Breast epithelium (tissue), 4 donors: Measurements from ENCODE around the gene OXT. TPM values are rescaled to one million over a fixed set of nuclear protein-coding genes. Genes with fewer than 3 reads are reported as not detected.

Source experiments
- DNase-seq, 2 donors: peaks; one replicate each; pipeline ENCODE4 v3.0.0-alpha.2; 2019; ENCODE audit warnings: low spot score in 2 of 2
- H3K27ac ChIP-seq, 2 donors: fragments of 200-600 bp; sonication (generic) in 1 of 2; one replicate each; pipeline ENCODE4 v1.5.1; 2016 to 2019; ENCODE audit warnings: mild to moderate bottlenecking in 1 of 2
- H3K27me3 ChIP-seq, 2 donors: fragments of 200-600 bp; sonication (generic) in 1 of 2; one replicate each; pipeline versions ENCODE4 v1.5.1 to v1.6.0; 2017 to 2019; ENCODE audit warnings: control low read depth in 1 of 2, mild to moderate bottlenecking in 1 of 2
- H3K36me3 ChIP-seq: fragments of 200-600 bp; one replicate; pipeline ENCODE4 v1.5.1; 2019
- H3K4me1 ChIP-seq, 2 donors: fragments of 200-600 bp; sonication (generic); one replicate each; pipeline ENCODE4 v1.5.1; 2016 to 2019; ENCODE audit warnings: control low read depth in 1 of 2
- H3K4me3 ChIP-seq, 3 donors: fragments of 200-600 bp; sonication (generic); 1 replicate in 2 of 3; 2 replicates in 1 of 3; pipeline ENCODE4 v1.5.1; 2016 to 2019; ENCODE audit warnings: mild to moderate bottlenecking in 3 of 3, moderate library complexity in 2 of 3
- H3K9me3 ChIP-seq, 2 donors: fragments of 200-600 bp; sonication (generic) in 1 of 2; one replicate each; pipeline ENCODE4 v1.5.1; 2016 to 2019; ENCODE audit warnings: control low read depth in 1 of 2
- CTCF ChIP-seq, 3 donors: fragments of 450-650 bp; IDR thresholded peaks; one replicate each; pipeline ENCODE4 v1.5.1; 2016 to 2017; ENCODE audit warnings: antibody characterized with exemption in 3 of 3, mild to moderate bottlenecking in 3 of 3, moderate library complexity in 3 of 3
- POLR2A ChIP-seq: fragments of 450-650 bp; IDR thresholded peaks from one replicate; pipeline ENCODE4 v1.6.1; 2016; ENCODE audit warnings: antibody characterized with exemption, mild to moderate bottlenecking, moderate library complexity
- POLR2AphosphoS5 ChIP-seq, 3 donors: sonication (generic); formaldehyde crosslinking; IDR thresholded peaks; one replicate each; pipeline ENCODE4 v1.6.1; 2017; ENCODE audit warnings: antibody characterized with exemption in 3 of 3
- intact Hi-C: fragments of 100-400 bp; cut with DNase I; formaldehyde crosslinking; loops from one replicate; pipeline ENCODE4 v1.15.1; 2023; ENCODE audit warnings: low total_unique reads
- total RNA-seq, 3 donors: library from RNA; depleted of rRNA; stranded (reverse); fragments of >200 nt; gene quantifications; one replicate each; pipeline ENCODE4 v1.1.0, GENCODE V29; 2016

Gene OXT
- total RNA-seq, 3 donors from 2014 or later = 4.5 TPM; not detected in 2

- DNase-seq = no peak
- intact Hi-C loops = no loop called here
- Histone ChIP-seq H3K27me3 (no peaks in the 10 kb centered on the region), H3K27ac (no peak overlapping the region), H3K4me1 (no peaks in the 10 kb centered on the region), H3K36me3 (peaks cover 6% of the 10 kb centered on the region), H3K4me3 (no peak overlapping the region), H3K9me3 (no peaks in the 10 kb centered on the region)
- TF ChIP-seq CTCF (IDR thresholded peaks at IDR 0.05) (no peak), POLR2A (no peak), POLR2AphosphoS5 (IDR thresholded peaks at IDR 0.05) (no peak)
These were observed 38.8 kb upstream of the OXT start for GRCh38 chr20:3032624-3033023.

GRCh38 chr20:3037654-3038053 lies 33.8 kb upstream of the OXT start:
- Histone ChIP-seq H3K27me3 (no peaks in the 10 kb centered on the region), H3K36me3 (peaks cover 6% of the 10 kb centered on the region), H3K4me1 (no peaks in the 10 kb centered on the region), H3K9me3 (no peaks in the 10 kb centered on the region), H3K4me3 (no peak overlapping the region), H3K27ac (no peak overlapping the region)
- no peak for TF ChIP-seq POLR2A
- no peak for DNase-seq
- intact Hi-C loops = loop anchor here (2.0 kb wide), 1 partner anchor 29 kb away; no protein-coding TSS in a partner anchor

- H3K27ac ChIP-seq = no peak overlapping the region
- TF ChIP-seq CTCF (IDR thresholded peaks at IDR 0.05) (no peak), POLR2A (no peak), POLR2AphosphoS5 (IDR thresholded peaks at IDR 0.05) (no peak)
- no peaks in the 10 kb centered on the region for H3K27me3 ChIP-seq
- H3K4me3 ChIP-seq = no peak overlapping the region
- intact Hi-C loops = no loop called here
- no peak for DNase-seq
- no peaks in the 10 kb centered on the region for H3K4me1 ChIP-seq
- H3K9me3 ChIP-seq = no peaks in the 10 kb centered on the region
- peaks cover 6% of the 10 kb centered on the region for H3K36me3 ChIP-seq
These were observed 33.0 kb upstream of the OXT start for GRCh38 chr20:3038454-3038853.

GRCh38 chr20:3039426-3039825 lies 32.0 kb upstream of the OXT start:
- no peaks in the 10 kb centered on the region for H3K4me1 ChIP-seq
- TF ChIP-seq POLR2A (no peak), CTCF (IDR thresholded peaks at IDR 0.05) (no peak), POLR2AphosphoS5 (IDR thresholded peaks at IDR 0.05) (no peak)
- no peaks in the 10 kb centered on the region for H3K27me3 ChIP-seq
- H3K9me3 ChIP-seq = no peaks in the 10 kb centered on the region
- DNase-seq = no peak
- peaks cover 6% of the 10 kb centered on the region for H3K36me3 ChIP-seq
- intact Hi-C loops = no loop called here
- H3K4me3 ChIP-seq = no peak overlapping the region
- no peak overlapping the region for H3K27ac ChIP-seq

GRCh38 chr20:3040086-3040485 lies 31.3 kb upstream of the OXT start:
- Histone ChIP-seq H3K9me3 (no peaks in the 10 kb centered on the region), H3K36me3 (peaks cover 6% of the 10 kb centered on the region), H3K4me3 (no peak overlapping the region), H3K27ac (no peak overlapping the region), H3K4me1 (no peaks in the 10 kb centered on the region), H3K27me3 (no peaks in the 10 kb centered on the region)
- no peak for DNase-seq
- TF ChIP-seq CTCF (IDR thresholded peaks at IDR 0.05) (no peak), POLR2A (no peak), POLR2AphosphoS5 (IDR thresholded peaks at IDR 0.05) (no peak)
- intact Hi-C loops = no loop called here

GRCh38 chr20:3041854-3042409 lies 29.5 kb upstream of the OXT start:
- TF ChIP-seq POLR2AphosphoS5 (IDR thresholded peaks at IDR 0.05) = no peak
- no peak for TF ChIP-seq CTCF (IDR thresholded peaks at IDR 0.05)
- no peak for TF ChIP-seq POLR2A
- Histone ChIP-seq H3K27ac (peak overlapping the region; percentile 67 to 86), H3K4me1 (peaks cover 2% of the 10 kb centered on the region in 2 donors), H3K9me3 (no peaks in the 10 kb centered on the region), H3K27me3 (no peaks in the 10 kb centered on the region), H3K36me3 (peaks cover 6% of the 10 kb centered on the region), H3K4me3 (peak overlapping the region in 1 of 3 donors; percentile 43)
- intact Hi-C loops = no loop called here
- no peak for DNase-seq
